ENCODE measurements around the gene APOL1.

DNA sequence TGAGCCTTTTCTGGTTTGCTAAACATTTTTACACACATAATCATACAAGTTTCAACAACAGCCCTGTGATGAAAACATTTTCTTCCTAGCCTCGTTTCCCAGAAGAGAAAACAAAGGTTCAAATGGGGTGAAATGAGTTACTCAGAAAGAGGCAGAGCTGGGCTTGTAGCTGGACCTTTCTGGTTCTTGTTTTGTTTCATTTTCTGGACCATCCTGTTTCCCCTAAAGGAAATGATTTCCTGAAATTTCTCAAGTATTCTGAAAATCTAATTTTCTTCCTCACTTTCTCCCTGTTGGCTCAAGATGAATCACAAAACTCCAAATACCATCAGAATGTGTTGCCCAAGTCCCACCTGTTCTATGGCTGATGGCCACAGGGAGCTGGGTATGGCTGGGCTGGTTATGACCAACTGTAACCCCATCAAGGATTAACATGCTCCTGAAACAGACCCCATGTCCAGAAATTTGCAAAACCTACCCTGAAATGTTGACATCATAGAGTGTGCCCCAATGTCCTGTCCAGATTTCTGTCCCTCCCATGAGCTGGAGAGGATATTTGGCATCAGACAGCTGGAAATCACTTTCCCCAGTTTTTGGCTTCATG is 44.7 kb upstream of the APOL1 start:
- TF ChIP-seq, protein P1, sequence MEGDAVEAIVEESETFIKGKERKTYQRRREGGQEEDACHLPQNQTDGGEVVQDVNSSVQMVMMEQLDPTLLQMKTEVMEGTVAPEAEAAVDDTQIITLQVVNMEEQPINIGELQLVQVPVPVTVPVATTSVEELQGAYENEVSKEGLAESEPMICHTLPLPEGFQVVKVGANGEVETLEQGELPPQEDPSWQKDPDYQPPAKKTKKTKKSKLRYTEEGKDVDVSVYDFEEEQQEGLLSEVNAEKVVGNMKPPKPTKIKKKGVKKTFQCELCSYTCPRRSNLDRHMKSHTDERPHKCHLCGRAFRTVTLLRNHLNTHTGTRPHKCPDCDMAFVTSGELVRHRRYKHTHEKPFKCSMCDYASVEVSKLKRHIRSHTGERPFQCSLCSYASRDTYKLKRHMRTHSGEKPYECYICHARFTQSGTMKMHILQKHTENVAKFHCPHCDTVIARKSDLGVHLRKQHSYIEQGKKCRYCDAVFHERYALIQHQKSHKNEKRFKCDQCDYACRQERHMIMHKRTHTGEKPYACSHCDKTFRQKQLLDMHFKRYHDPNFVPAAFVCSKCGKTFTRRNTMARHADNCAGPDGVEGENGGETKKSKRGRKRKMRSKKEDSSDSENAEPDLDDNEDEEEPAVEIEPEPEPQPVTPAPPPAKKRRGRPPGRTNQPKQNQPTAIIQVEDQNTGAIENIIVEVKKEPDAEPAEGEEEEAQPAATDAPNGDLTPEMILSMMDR (IDR thresholded peaks at IDR 0.05), result no peak
- no peak for TF ChIP-seq ZFX (IDR thresholded peaks at IDR 0.05; ENCODE audit: borderline replicate concordance)

All from 22Rv1 (cell line).